K562 (cell line): ENCODE results near the gene OR52I2. TPM values are rescaled to one million over a fixed set of nuclear protein-coding genes. Genes with fewer than 3 reads are reported as not detected.

Source experiments
- ATAC-seq: fragments of 200-7000 bp; cut with Tn5 transposase; 3 replicates; pipeline ENCODE4 v1.9.1; 2020; ENCODE audit warnings: moderate library complexity
- BruUV-seq: library from RNA; stranded (reverse); fragments of 400-500 nt; replicated peaks from 2 replicates; lab custom pipeline; 2021; lab: Mats Ljungman, UMichigan
- CTCF ChIA-PET: fragments of 300-600 bp; formaldehyde crosslinking; extraction: SDS; loops from one replicate; lab custom pipeline; 2021; ENCODE audit warnings: low intra/inter-chr PET ratio; lab: Yijun Ruan, JAX
- POLR2A ChIA-PET: fragments of 300-600, 350-650 bp; sonication (Branson Sonifier 250); formaldehyde crosslinking; extraction: SDS; loops from one replicate; lab custom pipeline; 2021; ENCODE audit warnings: antibody characterized with exemption, inconsistent platforms; lab: Yijun Ruan, JAX
- DNase-seq, 4 experiments: peaks; one replicate each; pipeline versions ENCODE4 v3.0.0 to v3.0.0-alpha.2; 2011 to 2018; ENCODE audit warnings: low spot score in 3 of 4, mixed read lengths in 3 of 4; ENCODE audit errors: extremely low read depth in 1 of 4
- FAIRE-seq: peaks from 2 replicates; lab custom pipeline; 2011; peaks lifted over from hg19 to GRCh38; lab: Jason Lieb, UNC
- H2AFZ ChIP-seq: 2 replicates; pipeline ENCODE4 v1.6.0; 2011; ENCODE audit warnings: low read depth, low read length, control low read depth, inconsistent platforms
- H3K27ac ChIP-seq: fragments of 200-600 bp; 3 replicates; pipeline ENCODE4 v1.8.0; 2011; ENCODE audit warnings: low read depth, mild to moderate bottlenecking, control low read depth, inconsistent platforms, low read length, moderate library complexity, mixed read lengths; ENCODE audit errors: extremely low read depth
- H3K27me3 ChIP-seq, 2 experiments: fragments of 300-600 bp in 1 of 2; 2 replicates in 1 of 2; 3 replicates in 1 of 2; pipeline versions ENCODE4 v1.6.0 to v1.8.0; 2011; ENCODE audit warnings: inconsistent platforms in 2 of 2, low read length in 2 of 2, mild to moderate bottlenecking in 1 of 2, mixed read lengths in 1 of 2, moderate library complexity in 1 of 2; ENCODE audit not compliant: control insufficient read depth in 2 of 2, insufficient read depth in 2 of 2
- H3K36me3 ChIP-seq: fragments of 300-600 bp; 3 replicates; pipeline ENCODE4 v1.8.0; 2011; ENCODE audit warnings: mild to moderate bottlenecking, low read length, inconsistent platforms; ENCODE audit not compliant: control insufficient read depth, insufficient read depth
- H3K4me1 ChIP-seq, 2 experiments: fragments of 200-600 bp in 1 of 2; replicated peaks in 1 of 2; 2 replicates in 1 of 2; 3 replicates in 1 of 2; pipeline versions ENCODE4 v1.5.1 to v1.8.0; 2011; ENCODE audit warnings: inconsistent platforms in 2 of 2, low read length in 2 of 2, mild to moderate bottlenecking in 1 of 2, mixed read lengths in 1 of 2, moderate library complexity in 1 of 2; ENCODE audit not compliant: control insufficient read depth in 2 of 2, insufficient read depth in 2 of 2
- H3K4me2 ChIP-seq: 2 replicates; pipeline ENCODE4 v1.6.1; 2011; ENCODE audit warnings: low read length, control low read depth, inconsistent platforms, mixed read lengths; ENCODE audit not compliant: insufficient read depth
- H3K4me3 ChIP-seq: fragments of 200-600 bp; sonication (generic), shearing (Covaris generic); 2 replicates; pipeline ENCODE4 v1.5.1; 2016; ENCODE audit warnings: control low read depth, inconsistent platforms
- H3K79me2 ChIP-seq: fragments of 200-600 bp; 3 replicates; pipeline ENCODE4 v1.8.0; 2011; ENCODE audit warnings: low read length, inconsistent platforms; ENCODE audit not compliant: control insufficient read depth, insufficient read depth
- H3K9ac ChIP-seq, 2 experiments: 2 replicates each; pipeline versions ENCODE4 v1.6.0 to v1.6.1; 2011; ENCODE audit warnings: low read depth in 2 of 2, low read length in 2 of 2, control low read depth in 1 of 2, inconsistent platforms in 1 of 2, mild to moderate bottlenecking in 1 of 2, mixed read lengths in 1 of 2; ENCODE audit not compliant: insufficient read depth in 1 of 2
- H3K9me1 ChIP-seq: one replicate; pipeline ENCODE4 v1.6.0; 2011; ENCODE audit warnings: inconsistent platforms, mild to moderate bottlenecking, low read length, moderate library complexity; ENCODE audit not compliant: control insufficient read depth, insufficient read depth
- H3K9me3 ChIP-seq: replicated peaks from 2 replicates; pipeline ENCODE4 v1.5.1; 2011; ENCODE audit warnings: low read depth, low read length, inconsistent platforms; ENCODE audit not compliant: control insufficient read depth, insufficient read depth
- H4K20me1 ChIP-seq: replicated peaks from 2 replicates; pipeline ENCODE4 v1.6.1; 2011; ENCODE audit warnings: low read length, inconsistent platforms, mixed read lengths; ENCODE audit not compliant: control insufficient read depth, insufficient read depth
- CCNT2 ChIP-seq: IDR thresholded peaks from 2 replicates; pipeline ENCODE4 v1.6.1; 2011; ENCODE audit warnings: borderline replicate concordance, low read depth, mild to moderate bottlenecking, moderate library complexity, mixed read lengths, low read length; ENCODE audit not compliant: insufficient read length; ENCODE audit errors: extremely low read depth
- CSDE1 ChIP-seq, 2 experiments: fragments of 450-650 bp; IDR thresholded peaks; 2 replicates each; pipeline ENCODE4 v1.6.1; 2016; ENCODE audit warnings: mild to moderate bottlenecking in 1 of 2
- KAT7 ChIP-seq: sonication (generic); formaldehyde crosslinking; IDR thresholded peaks from 2 replicates; pipeline ENCODE4 v1.8.0; 2022; ENCODE audit warnings: missing genetic modification reagents, mild to moderate bottlenecking, borderline replicate concordance
- L3MBTL2 ChIP-seq: fragments of 450-650 bp; IDR thresholded peaks from 2 replicates; pipeline ENCODE4 v1.6.1; 2016; ENCODE audit warnings: mild to moderate bottlenecking, moderate library complexity
- SIN3B ChIP-seq: fragments of 450-650 bp; IDR thresholded peaks from 2 replicates; pipeline ENCODE4 v1.6.1; 2017; ENCODE audit warnings: low read depth, mild to moderate bottlenecking, moderate library complexity
- ZZZ3 ChIP-seq: fragments of 450-650 bp; IDR thresholded peaks from 2 replicates; pipeline ENCODE4 v1.6.1; 2016; ENCODE audit warnings: antibody characterized with exemption, mild to moderate bottlenecking, moderate library complexity
- WGBS: fragments of 100-300 bp; shearing (Covaris generic); methylation state at CpG from one replicate; pipeline ENCODE4 v1.1.6; 2016; ENCODE audit warnings: low coverage, mixed read lengths; ENCODE audit not compliant: insufficient coverage; ENCODE audit errors: missing lambda C conversion rate; 5-methylcytosine and 5-hydroxymethylcytosine counted together
- in situ Hi-C: fragments of 300-500 bp; cut with MboI; formaldehyde crosslinking; loops from 4 replicates; pipeline ENCODE4 v1.15.0; 2018; ENCODE audit warnings: inconsistent platforms, mixed read lengths
- intact Hi-C: fragments of 100-400 bp; cut with micrococcal nuclease; formaldehyde crosslinking; loops from 2 replicates; pipeline ENCODE4 v1.14.2; 2022
- polyA plus RNA-seq, 8 experiments: library from polyadenylated mRNA; depleted of rRNA in 4 of 8; stranded (reverse) in 5 of 8; unstranded in 3 of 8; fragments of >200 nt; fragmentation: Nextera tagmentation in 2 of 8; fragmentation: Illumina TruSeq in 1 of 8; extraction: Ambion mirVana in 2 of 8; extraction: Trizol in 1 of 8; gene quantifications; 2 replicates each; pipeline versions ENCODE4 v1.2.1 to v1.2.3, GENCODE V29; 2011 to 2014; ENCODE audit warnings: inconsistent platforms in 1 of 8, missing spikeins in 1 of 8
- total RNA-seq, 7 experiments: library from RNA; depleted of rRNA in 6 of 7; stranded (reverse); fragments of >200 nt in 6 of 7; fragmentation: Illumina TruSeq in 2 of 7; extraction: Trizol in 2 of 7; gene quantifications; 2 replicates each; pipeline versions ENCODE4 v1.2.1 to v1.2.3, GENCODE V29; 2011 to 2021; ENCODE audit warnings: low replicate concordance in 1 of 7
- TF ChIP-seq, protein P1 (sequence below): fragments of 450-650 bp; IDR thresholded peaks from 2 replicates; pipeline ENCODE4 v1.7.0; 2016; ENCODE audit warnings: borderline replicate concordance

OR52I2 gene
- total and polyA plus RNA-seq, 9 of the 15 experiments (the other 6 are each of a cell fraction or from before 2014, with no cell fraction given), result not detected

DNA sequence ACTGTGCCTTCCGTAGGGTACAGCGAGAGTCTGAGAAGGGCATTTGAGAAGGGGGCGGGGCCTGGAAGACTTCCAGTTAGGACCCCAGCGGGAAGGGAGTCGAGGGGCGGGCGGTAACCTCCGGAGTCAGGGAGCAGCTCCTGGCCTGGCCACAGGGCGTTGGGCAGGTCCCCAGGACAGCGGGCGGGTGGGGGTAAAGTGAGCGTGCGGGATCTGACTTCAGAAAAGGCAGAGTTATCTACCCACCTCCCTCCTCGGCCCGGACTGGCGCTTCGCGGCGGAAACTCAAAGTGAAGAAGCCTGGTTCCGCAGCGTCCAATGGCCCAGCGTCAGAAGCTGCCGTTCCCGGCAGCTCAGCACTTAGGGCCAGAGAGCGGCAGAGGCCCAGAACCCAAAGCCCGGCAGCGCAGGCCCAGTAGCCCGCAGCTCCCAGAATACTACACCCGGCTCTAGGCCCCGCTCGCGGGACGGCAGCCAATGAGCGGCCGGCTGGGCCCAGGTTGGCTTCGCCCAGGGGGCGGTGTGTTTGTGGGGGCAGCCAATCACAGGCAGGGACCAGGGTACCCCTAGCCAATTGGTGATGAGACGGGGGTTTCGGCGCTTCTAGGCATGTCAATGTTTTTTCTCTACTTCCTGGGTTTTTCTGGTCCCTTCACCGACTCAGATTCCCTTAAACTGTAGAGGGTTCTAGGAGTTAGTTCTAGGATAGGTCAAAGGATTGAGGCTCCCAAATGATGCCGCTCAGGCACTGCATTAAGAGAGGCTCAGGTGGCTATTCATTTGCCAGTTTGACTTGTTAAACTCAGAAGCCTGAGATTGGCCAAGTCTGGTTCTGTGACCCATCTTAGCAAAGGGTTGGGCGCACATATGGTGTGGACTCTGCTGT is 26.5 kb downstream of the OR52I2 start, which contains the start of gene TRIM68:
TRIM68 (minus strand) TSS at position 451 of the 886 bp plus-strand sequence. CDS start 2,727 bp downstream, outside the sequence.
- BruUV-seq, result TSS peak; percentile 66
- H3K9me1 ChIP-seq, result no peaks in the 10 kb centered on the region
- H3K79me2 ChIP-seq, result peaks cover 11% of the 10 kb centered on the region; the same call in 2 of the 3 replicates
- ChIA-PET POLR2A (interaction anchor here (0.6 to 1.5 kb wide), 5 partner anchors 9 to 235 kb away, joined by 3 to 6 read pairs (median 4); partner anchors contain the start of gene OR52K1), CTCF (no interaction called here)
- peak within 1 kb of the TSS; percentile 78 to 92 for H3K9ac ChIP-seq
- peaks cover 9 to 14% of the 10 kb centered on the region in 2 experiments; a peak in 3 of 5 replicates for H3K4me1 ChIP-seq
- DNase-seq (peak; percentile 97 to 99 (median 98)), FAIRE-seq (peak; percentile 99), ATAC-seq (peak; percentile 100)
- peak within 1 kb of the TSS; percentile 68 for H3K4me3 ChIP-seq
- in situ Hi-C loops, result no loop called here
- H2AFZ ChIP-seq, result peak within 1 kb of the TSS; percentile 100
- H3K27ac ChIP-seq, result peak within 1 kb of the TSS; percentile 86
- H3K4me2 ChIP-seq, result peak within 1 kb of the TSS; percentile 81
- no peaks in the 10 kb centered on the region for H3K9me3 ChIP-seq
- peaks cover 4% of the 10 kb centered on the region; the same call in 2 of the 3 replicates for H3K36me3 ChIP-seq
- H3K27me3 ChIP-seq, result no peaks in the 10 kb centered on the region
- 4% methylated on average over 41 of the region's 43 CpGs for WGBS
- H4K20me1 ChIP-seq, result no peaks in the 10 kb centered on the region
- intact Hi-C loops, result no loop called here
- peak; percentile 59 for TF ChIP-seq L3MBTL2
- 0 out of 2 replicates have a peak, but pooled peaks have one; percentile 44 for TF ChIP-seq KAT7 (CRISPR knock-in tag)
- TF ChIP-seq CSDE1 (IDR thresholded peaks at IDR 0.05), result no peak
- TF ChIP-seq CCNT2, result peak; percentile 48
- no peak for TF ChIP-seq ZZZ3
- TF ChIP-seq, protein P1, sequence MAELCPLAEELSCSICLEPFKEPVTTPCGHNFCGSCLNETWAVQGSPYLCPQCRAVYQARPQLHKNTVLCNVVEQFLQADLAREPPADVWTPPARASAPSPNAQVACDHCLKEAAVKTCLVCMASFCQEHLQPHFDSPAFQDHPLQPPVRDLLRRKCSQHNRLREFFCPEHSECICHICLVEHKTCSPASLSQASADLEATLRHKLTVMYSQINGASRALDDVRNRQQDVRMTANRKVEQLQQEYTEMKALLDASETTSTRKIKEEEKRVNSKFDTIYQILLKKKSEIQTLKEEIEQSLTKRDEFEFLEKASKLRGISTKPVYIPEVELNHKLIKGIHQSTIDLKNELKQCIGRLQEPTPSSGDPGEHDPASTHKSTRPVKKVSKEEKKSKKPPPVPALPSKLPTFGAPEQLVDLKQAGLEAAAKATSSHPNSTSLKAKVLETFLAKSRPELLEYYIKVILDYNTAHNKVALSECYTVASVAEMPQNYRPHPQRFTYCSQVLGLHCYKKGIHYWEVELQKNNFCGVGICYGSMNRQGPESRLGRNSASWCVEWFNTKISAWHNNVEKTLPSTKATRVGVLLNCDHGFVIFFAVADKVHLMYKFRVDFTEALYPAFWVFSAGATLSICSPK, result no peak
- TF ChIP-seq SIN3B, result no peak
